SKM-1 treated with dmso at 0.1 percent for 144 hours (cell line): Measurements from ENCODE around the gene TNFAIP6.

Experiments
- DNase-seq: peaks from one replicate; lab custom pipeline; 2025; ENCODE audit not compliant: unreplicated experiment; lab: John Stamatoyannopoulos, UW

The TNFAIP6 gene

GRCh38 chr2:151359768-151360461 is 2.5 kb downstream of the TNFAIP6 start:
- no peak for DNase-seq

GRCh38 chr2:151361674-151362370 is 4.4 kb downstream of the TNFAIP6 start:
- DNase-seq = no peak

GRCh38 chr2:151363709-151364108 is 6.3 kb downstream of the TNFAIP6 start:
- DNase-seq = peak; percentile 65

GRCh38 chr2:151367571-151367970 is 10.2 kb downstream of the TNFAIP6 start:
- DNase-seq = no peak

- DNase-seq = no peak
Measured at GRCh38 chr2:151374436-151374835, 17.0 kb downstream of the TNFAIP6 start.

GRCh38 chr2:151379169-151379568 is 21.8 kb downstream of the TNFAIP6 start:
- no peak for DNase-seq

- DNase-seq = no peak
Measured at GRCh38 chr2:151380580-151381235, 23.3 kb downstream of the TNFAIP6 start.

- DNase-seq = no peak
Measured at GRCh38 chr2:151381266-151381665, 23.9 kb downstream of the TNFAIP6 start.

GRCh38 chr2:151388011-151388410 is 30.6 kb downstream of the TNFAIP6 start:
- no peak for DNase-seq

GRCh38 chr2:151391436-151391835 is 34.0 kb downstream of the TNFAIP6 start:
- DNase-seq = no peak

- no peak for DNase-seq
Measured at GRCh38 chr2:151394509-151394908, 37.1 kb downstream of the TNFAIP6 start.

GRCh38 chr2:151395509-151396374 is 38.4 kb downstream of the TNFAIP6 start:
- no peak for DNase-seq

GRCh38 chr2:151399981-151400380 is 42.6 kb downstream of the TNFAIP6 start:
- DNase-seq = no peak

- DNase-seq = no peak
Measured at GRCh38 chr2:151401149-151401548, 43.8 kb downstream of the TNFAIP6 start.

GRCh38 chr2:151403914-151404313 is 46.5 kb downstream of the TNFAIP6 start:
- no peak for DNase-seq

- DNase-seq = no peak
Measured at GRCh38 chr2:151405376-151405775, 48.0 kb downstream of the TNFAIP6 start.

GRCh38 chr2:151407281-151407680 is 49.9 kb downstream of the TNFAIP6 start:
- no peak for DNase-seq

- no peak for DNase-seq
Measured at GRCh38 chr2:151408788-151409600, 51.6 kb downstream of the TNFAIP6 start.

GRCh38 chr2:151409601-151410484 is 52.5 kb downstream of the TNFAIP6 start, which contains the start of gene RIF1:
RIF1 (plus strand) TSS chr2:151409902; CDS start chr2:151410424, 522 bp downstream.
- DNase-seq = peak; percentile 90
